RWPE2 (cell line): Measurements from ENCODE around the gene SPIC.

Experiments used
- ATAC-seq: fragments of 200-7000 bp; cut with Tn5 transposase; 3 replicates; pipeline ENCODE4 v1.9.1; 2021; ENCODE audit warnings: low read depth
- DNase-seq: peaks from one replicate; pipeline ENCODE4 v3.0.0-alpha.2; 2020; ENCODE audit warnings: low spot score
- H3K27ac ChIP-seq: fragments of 450-650 bp; 2 replicates; pipeline ENCODE4 v1.5.1; 2017; ENCODE audit warnings: mild to moderate bottlenecking; ENCODE audit not compliant: poor library complexity, severe bottlenecking
- H3K27me3 ChIP-seq: fragments of 250-450 bp; sonication (Bioruptor Pico); 2 replicates; pipeline ENCODE4 v1.5.1; 2021; ENCODE audit warnings: mild to moderate bottlenecking, moderate library complexity; ENCODE audit not compliant: insufficient read depth, poor library complexity, severe bottlenecking
- H3K36me3 ChIP-seq: fragments of 250-450 bp; sonication (Bioruptor Pico); 2 replicates; pipeline ENCODE4 v1.5.1; 2020; ENCODE audit warnings: low read depth, mild to moderate bottlenecking, moderate library complexity
- H3K4me1 ChIP-seq: fragments of 250-450 bp; sonication (Bioruptor Pico); 2 replicates; pipeline ENCODE4 v1.5.1; 2021; ENCODE audit warnings: mild to moderate bottlenecking, moderate library complexity; ENCODE audit not compliant: insufficient read depth, poor library complexity, severe bottlenecking
- H3K4me3 ChIP-seq: fragments of 250-450 bp; sonication (Bioruptor Pico); 2 replicates; pipeline ENCODE4 v1.5.1; 2021; ENCODE audit warnings: mild to moderate bottlenecking, moderate library complexity; ENCODE audit not compliant: severe bottlenecking
- H3K9me3 ChIP-seq: fragments of 250-450 bp; sonication (Bioruptor Pico); 2 replicates; pipeline ENCODE4 v1.5.1; 2021; ENCODE audit warnings: mild to moderate bottlenecking, moderate library complexity; ENCODE audit not compliant: severe bottlenecking
- TF ChIP-seq, protein P1 (sequence below): fragments of 450-650 bp; IDR thresholded peaks from one replicate; pipeline ENCODE4 v1.5.1; 2017; ENCODE audit warnings: mild to moderate bottlenecking, moderate library complexity; ENCODE audit not compliant: poor library complexity, severe bottlenecking

Gene SPIC

GRCh38 chr12:101490286-101490920, 15.3 kb downstream of the SPIC start:
- 0 out of 3 replicates have a peak, but pooled peaks have one; percentile 38 for ATAC-seq
- Histone ChIP-seq H3K4me1 (no peaks in the 10 kb centered on the region), H3K36me3 (no peaks in the 10 kb centered on the region), H3K4me3 (no peak overlapping the region), H3K27me3 (no peaks in the 10 kb centered on the region), H3K27ac (no peak overlapping the region), H3K9me3 (no peaks in the 10 kb centered on the region)
- TF ChIP-seq, protein P1, sequence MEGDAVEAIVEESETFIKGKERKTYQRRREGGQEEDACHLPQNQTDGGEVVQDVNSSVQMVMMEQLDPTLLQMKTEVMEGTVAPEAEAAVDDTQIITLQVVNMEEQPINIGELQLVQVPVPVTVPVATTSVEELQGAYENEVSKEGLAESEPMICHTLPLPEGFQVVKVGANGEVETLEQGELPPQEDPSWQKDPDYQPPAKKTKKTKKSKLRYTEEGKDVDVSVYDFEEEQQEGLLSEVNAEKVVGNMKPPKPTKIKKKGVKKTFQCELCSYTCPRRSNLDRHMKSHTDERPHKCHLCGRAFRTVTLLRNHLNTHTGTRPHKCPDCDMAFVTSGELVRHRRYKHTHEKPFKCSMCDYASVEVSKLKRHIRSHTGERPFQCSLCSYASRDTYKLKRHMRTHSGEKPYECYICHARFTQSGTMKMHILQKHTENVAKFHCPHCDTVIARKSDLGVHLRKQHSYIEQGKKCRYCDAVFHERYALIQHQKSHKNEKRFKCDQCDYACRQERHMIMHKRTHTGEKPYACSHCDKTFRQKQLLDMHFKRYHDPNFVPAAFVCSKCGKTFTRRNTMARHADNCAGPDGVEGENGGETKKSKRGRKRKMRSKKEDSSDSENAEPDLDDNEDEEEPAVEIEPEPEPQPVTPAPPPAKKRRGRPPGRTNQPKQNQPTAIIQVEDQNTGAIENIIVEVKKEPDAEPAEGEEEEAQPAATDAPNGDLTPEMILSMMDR: peak; percentile 29
- no peak for DNase-seq

- DNase-seq (no peak), ATAC-seq (no peak)
- H3K27ac ChIP-seq: no peak overlapping the region
- TF ChIP-seq, protein P1: no peak
- H3K36me3 ChIP-seq: no peaks in the 10 kb centered on the region
- H3K4me1 ChIP-seq: no peaks in the 10 kb centered on the region
- no peaks in the 10 kb centered on the region for H3K27me3 ChIP-seq
- H3K9me3 ChIP-seq: no peaks in the 10 kb centered on the region
- no peak overlapping the region for H3K4me3 ChIP-seq
These were observed 16.2 kb downstream of the SPIC start for GRCh38 chr12:101491329-101491728.

DNA sequence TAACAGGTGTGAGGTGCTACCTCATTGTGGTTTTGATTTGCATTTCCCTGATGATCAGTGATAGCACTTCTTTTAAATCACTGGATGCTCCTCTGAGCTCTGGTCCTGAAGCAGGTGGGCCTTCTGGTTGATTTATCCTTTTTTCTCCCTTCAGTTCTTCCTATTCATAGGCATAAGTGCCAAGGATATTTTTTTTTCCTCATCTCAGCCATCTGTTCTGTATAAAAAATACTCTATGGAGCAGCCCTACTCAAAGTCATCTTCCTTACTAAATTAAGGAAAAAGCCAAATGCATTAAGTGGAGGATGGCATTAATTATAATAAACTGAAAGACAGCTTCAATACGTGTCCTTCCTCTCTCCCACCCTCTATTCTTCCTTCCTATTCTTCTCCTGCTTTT, 18.4 kb downstream of the SPIC start:
- Histone ChIP-seq H3K9me3 (no peaks in the 10 kb centered on the region), H3K36me3 (no peaks in the 10 kb centered on the region), H3K4me3 (no peak overlapping the region), H3K27me3 (no peaks in the 10 kb centered on the region), H3K27ac (no peak overlapping the region), H3K4me1 (no peaks in the 10 kb centered on the region)
- no peak for DNase-seq
- no peak for ATAC-seq
- TF ChIP-seq, protein P1: no peak

DNA sequence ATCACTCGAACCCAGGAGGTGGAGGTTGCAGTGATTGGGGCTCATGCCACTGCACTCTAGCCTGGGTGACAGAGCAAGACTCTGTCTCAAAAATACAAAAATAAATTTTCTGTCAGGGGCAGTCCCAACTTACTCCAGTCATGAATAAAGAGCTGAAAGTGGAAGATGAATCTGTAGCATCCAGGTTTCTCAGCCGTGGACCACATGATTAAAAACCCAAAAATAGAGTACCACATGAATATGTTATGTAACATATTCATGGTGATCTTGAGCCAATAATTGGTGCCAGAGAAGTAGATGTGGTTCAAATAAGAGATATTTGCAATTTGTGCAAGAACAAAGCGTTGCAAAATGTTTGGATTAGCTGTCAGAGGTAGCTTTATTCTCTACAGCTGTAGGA, 23.1 kb downstream of the SPIC start:
- DNase-seq: no peak

More for the DNA sequence above, 23.1 kb downstream of the SPIC start:
- H3K27ac ChIP-seq: no peak overlapping the region
- H3K4me1 ChIP-seq: no peaks in the 10 kb centered on the region
- TF ChIP-seq, protein P1: no peak
- H3K27me3 ChIP-seq: no peaks in the 10 kb centered on the region
- ATAC-seq: no peak
- H3K9me3 ChIP-seq: no peaks in the 10 kb centered on the region
- no peak overlapping the region for H3K4me3 ChIP-seq
- H3K36me3 ChIP-seq: no peaks in the 10 kb centered on the region
